GM10266 (cell line): Measurements from ENCODE around the gene PTPRR.

Source experiments
- DNase-seq: peaks from one replicate; pipeline ENCODE4 v3.0.0; 2012; ENCODE audit errors: extremely low spot score
- CTCF ChIP-seq: IDR thresholded peaks from 2 replicates; pipeline ENCODE4 v1.5.1; 2012; ENCODE audit warnings: mild to moderate bottlenecking, low read depth; ENCODE audit not compliant: control insufficient read depth, insufficient read depth; ENCODE audit errors: missing control alignments

The PTPRR gene

GRCh38 chr12:70830221-70831061 is 90.1 kb downstream of the PTPRR start:
- DNase-seq, result no peak
- no peak for TF ChIP-seq CTCF

- no peak for TF ChIP-seq CTCF
Observed at GRCh38 chr12:70829070-70829469, 91.5 kb downstream of the PTPRR start.

GRCh38 chr12:70828351-70828750 is 92.2 kb downstream of the PTPRR start:
- TF ChIP-seq CTCF, result no peak
- no peak for DNase-seq

More at GRCh38 chr12:70829070-70829469, 91.5 kb downstream of the PTPRR start:
- no peak for DNase-seq

GRCh38 chr12:70826156-70826555 is 94.4 kb downstream of the PTPRR start:
- TF ChIP-seq CTCF, result no peak
- DNase-seq, result no peak

- TF ChIP-seq CTCF, result no peak
- DNase-seq, result no peak
Observed at GRCh38 chr12:70824511-70824910, 96.0 kb downstream of the PTPRR start.

GRCh38 chr12:70823182-70823976 is 97.2 kb downstream of the PTPRR start:
- DNase-seq, result no peak
- no peak for TF ChIP-seq CTCF

- TF ChIP-seq CTCF, result no peak
- DNase-seq, result no peak
Observed at GRCh38 chr12:70822412-70822811, 98.1 kb downstream of the PTPRR start.
